Left colon (tissue), 2 donors: ENCODE measurements around the gene ATP6V1G3. TPM values are rescaled to one million over a fixed set of nuclear protein-coding genes. Genes with fewer than 3 reads are reported as not detected.
A peak's percentile ranks its signal among the peaks of the same experiment; 100 is the strongest.
"Not testable (repeated sequence)": the region's sequence is repeated elsewhere in the genome, so short reads cannot be mapped to it uniquely, and the experiment has no call there.

ENCODE experiments used
- ATAC-seq: fragments of 200-7000 bp; cut with Tn5 transposase; one replicate; pipeline ENCODE4 v1.9.1; 2020; ENCODE audit warnings: mild to moderate bottlenecking, moderate library complexity
- DNase-seq, 2 donors: peaks; one replicate each; pipeline ENCODE4 v3.0.0-alpha.2; 2020
- intact Hi-C, 2 donors: fragments of 100-400 bp; cut with DNase I in 1 of 2; cut with micrococcal nuclease in 1 of 2; formaldehyde crosslinking; loops; one replicate each; pipeline versions ENCODE4 v1.11.2 to v1.14.0; 2022; cut with DNase I, micrococcal nuclease
- long read RNA-seq: library from polyadenylated mRNA; unstranded; transcript quantifications from one replicate; pipeline ENCODE4 v2.0.0, GENCODE V29; 2021
- total RNA-seq, 2 donors: library from RNA; stranded (reverse); fragmentation: NEBNext Ultra II Directional; extraction: Animal tissue kit (Norgen Biotek cat#: 25700); gene quantifications; one replicate each; pipeline ENCODE4 v1.2.1, GENCODE V29; 2021
- donor health status: DM: no; HTN: no; CAD: no.
- donor health status: DM: yes; HTN: yes; CAD: no.

ATP6V1G3 gene, protein sequence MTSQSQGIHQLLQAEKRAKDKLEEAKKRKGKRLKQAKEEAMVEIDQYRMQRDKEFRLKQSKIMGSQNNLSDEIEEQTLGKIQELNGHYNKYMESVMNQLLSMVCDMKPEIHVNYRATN
- not detected for total RNA-seq
- long read RNA-seq, result 0 reads

DNA sequence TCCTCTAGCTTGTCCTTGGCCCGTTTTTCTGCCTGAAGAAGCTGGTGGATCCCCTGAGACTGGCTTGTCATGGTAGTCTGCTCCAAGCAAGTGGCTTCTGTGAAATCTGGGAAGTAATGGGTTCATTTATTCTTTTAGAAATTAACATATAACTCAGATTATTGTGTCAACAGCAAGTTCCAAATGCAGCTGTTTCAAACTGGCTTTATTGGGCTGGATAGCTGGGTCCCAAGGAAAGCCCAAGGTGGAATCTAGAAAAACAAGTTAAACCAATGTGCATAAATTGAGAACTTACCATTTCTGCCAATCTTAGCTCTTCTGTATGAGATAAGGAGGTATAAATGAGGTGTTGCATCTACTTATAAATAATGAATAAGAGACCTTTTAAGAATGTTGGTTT is at the start of gene ATP6V1G3:
Gene ATP6V1G3 (minus strand): TSS at position 101 of the 400 bp plus-strand sequence. CDS start 30 bp downstream, at position 71.
- intact Hi-C loops, result no loop called here

DNA sequence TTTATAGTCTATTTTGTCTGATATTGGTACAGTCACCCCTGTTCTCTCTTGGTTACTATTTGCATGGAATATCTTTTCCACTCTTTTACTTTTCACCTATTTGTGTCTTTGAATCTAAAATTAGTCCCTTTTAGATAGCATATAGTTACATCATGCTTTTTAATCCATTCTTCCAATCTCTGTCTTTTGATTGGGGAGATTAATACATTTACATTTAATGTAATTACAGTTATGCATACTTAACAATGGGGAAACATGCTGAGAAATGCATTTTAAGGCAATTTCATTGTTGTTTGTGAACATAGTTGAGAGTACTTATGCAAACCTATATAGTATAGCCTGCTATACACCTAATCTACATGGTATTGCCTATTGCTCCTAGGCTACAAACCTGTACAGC is 48.4 kb upstream of the ATP6V1G3 start:
- ATAC-seq (no peak), DNase-seq (no peak)
- intact Hi-C loops, result no loop called here

More for the DNA sequence above, at the start of gene ATP6V1G3:
- DNase-seq (no peak), ATAC-seq (no peak)

DNA sequence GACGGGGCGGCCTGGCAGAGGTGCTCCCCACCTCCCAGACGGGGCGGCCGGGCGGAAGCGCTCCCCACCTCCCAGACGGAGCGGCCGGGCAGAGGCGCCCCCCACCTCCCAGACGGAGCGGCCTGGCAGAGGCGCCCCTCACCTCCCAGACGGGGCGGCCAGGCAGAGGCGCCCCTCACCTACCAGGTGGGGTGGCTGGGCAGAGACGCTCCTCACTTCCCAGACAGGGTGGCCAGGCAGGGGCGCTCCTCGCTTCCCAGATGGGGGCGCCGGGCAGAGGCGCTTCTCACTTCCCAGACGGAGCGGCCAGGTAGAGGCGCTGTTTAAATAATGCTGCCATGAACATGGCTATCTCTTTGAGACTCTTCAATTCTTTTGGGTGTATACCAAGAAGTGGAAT is 43.7 kb upstream of the ATP6V1G3 start:
- DNase-seq (no peak), ATAC-seq (no peak)
- intact Hi-C loops, result no loop called here

DNA sequence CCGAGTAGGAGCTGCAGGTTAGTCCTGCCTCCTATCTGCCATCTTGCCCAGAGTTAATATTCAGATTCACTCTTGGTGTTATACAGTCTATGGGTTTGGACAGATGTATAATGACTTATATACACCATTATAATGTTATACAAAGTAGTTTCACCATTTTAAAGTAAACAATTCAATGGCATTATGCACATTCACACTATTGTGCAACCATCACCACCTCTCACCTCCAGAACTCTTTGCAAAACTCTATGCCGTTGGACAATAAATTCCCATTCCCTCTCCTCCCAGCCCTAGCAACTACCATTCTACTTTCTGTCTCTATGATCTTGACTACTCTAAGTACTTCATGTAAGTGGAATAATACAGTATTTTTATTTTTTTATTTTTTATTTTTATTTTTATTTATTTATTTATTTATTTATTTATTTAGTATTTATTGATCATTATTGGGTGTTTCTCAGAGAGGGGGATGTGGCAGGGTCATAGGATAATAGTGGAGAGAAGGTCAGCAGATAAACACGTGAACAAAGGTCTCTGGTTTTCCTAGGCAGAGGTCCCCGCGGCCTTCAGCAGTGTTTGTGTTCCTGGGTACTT is 42.8 kb upstream of the ATP6V1G3 start:
- DNase-seq, intact Hi-C loops, ATAC-seq: not testable (repeated sequence)

DNA sequence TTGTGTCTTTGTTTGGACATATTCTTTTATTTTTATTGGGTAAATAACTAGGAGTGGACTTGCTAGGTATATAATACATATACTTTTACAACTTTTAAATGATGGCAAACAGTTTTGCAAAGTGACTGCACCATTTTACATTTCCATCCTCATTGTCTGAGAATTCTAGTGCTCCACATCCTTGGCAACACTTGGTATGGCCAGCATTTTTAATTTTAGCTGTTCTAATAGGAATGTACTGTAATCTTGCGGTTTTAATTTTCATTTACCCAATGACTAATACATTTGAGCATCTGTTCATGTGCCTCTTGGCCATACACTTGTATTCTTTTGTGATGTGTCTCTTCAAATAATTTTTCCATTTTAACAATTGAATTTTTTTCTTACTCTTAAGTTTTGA is 37.0 kb upstream of the ATP6V1G3 start:
- intact Hi-C loops, result no loop called here
- no peak for DNase-seq
- no peak for ATAC-seq

DNA sequence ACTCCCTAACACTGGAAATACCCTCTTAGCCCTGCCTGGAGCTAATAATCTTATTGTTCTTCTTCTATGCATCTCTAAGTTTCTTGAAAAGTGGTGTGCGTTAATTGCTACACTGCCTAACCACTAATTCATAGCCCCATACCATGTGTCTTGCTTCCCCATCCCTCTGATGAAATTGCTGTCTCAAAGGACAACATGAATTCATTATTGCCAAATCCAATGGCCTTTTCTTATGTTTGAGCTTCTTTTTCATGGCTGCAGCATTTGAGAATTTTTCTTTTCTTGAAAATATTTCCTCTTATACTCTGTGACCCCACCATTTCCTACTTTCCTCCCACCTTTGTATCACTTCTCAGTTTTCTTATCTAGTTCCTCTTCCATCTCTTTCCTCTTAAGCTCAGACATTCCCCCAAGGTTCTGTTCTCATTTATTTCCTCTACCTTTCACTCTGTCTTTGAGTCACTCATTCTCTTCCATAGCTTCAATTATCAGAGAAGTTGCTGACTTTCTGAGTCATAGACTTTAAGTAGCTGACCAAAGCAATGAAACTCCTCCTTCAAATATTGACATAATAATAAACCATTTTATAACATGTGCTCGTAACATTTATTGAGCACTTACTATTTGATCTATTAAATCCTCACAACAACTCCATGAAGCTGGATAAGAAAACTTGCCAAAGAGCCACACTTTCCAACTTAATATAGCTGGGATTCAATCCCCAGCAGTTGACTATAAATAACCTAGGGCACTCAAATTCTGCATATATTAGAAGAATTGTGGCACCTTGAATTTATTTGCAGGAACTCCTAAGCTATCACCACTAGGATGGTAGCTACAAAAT is 35.5 kb upstream of the ATP6V1G3 start:
- intact Hi-C loops, result no loop called here
- peak; percentile 28 for ATAC-seq
- no peak for DNase-seq

DNA sequence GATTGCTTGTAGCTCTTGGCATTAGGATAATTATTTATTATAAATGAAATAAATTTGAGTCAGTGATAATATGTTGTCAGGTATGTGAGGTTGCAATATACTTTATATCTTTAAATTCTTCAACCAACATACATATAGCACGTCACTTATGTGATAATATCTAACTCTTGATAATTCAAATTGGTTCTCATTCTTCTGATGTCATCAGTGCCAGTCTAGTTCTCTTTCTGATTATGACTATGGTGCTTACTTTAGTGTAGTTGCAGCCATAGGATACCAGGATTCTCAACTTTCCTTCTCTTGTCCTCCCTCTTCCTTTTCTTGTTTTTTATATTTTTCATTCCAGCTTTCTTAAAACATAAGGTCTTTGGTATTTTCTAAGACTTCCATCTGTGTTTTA is 34.8 kb upstream of the ATP6V1G3 start:
- DNase-seq (no peak), ATAC-seq (no peak)
- intact Hi-C loops, result no loop called here

DNA sequence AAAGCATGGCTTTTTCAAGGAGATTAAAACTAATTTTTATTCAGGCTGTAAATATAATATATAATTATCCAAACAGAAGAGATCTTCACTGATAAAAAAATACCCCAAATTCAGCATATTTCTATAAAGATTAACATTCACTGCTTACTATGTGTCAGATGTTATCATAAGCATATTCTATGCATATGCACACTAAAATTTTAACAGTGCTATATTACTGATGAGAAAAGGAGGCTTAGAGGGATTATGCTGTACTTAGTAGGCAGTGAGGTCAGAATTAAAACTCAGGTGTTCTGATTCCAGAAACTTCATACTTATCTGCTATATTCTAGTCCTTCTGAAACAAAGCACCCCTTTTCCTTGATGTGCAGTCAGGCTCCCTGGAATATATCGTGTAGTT is 33.8 kb upstream of the ATP6V1G3 start:
- DNase-seq, result no peak
- ATAC-seq, result no peak
- intact Hi-C loops, result no loop called here

DNA sequence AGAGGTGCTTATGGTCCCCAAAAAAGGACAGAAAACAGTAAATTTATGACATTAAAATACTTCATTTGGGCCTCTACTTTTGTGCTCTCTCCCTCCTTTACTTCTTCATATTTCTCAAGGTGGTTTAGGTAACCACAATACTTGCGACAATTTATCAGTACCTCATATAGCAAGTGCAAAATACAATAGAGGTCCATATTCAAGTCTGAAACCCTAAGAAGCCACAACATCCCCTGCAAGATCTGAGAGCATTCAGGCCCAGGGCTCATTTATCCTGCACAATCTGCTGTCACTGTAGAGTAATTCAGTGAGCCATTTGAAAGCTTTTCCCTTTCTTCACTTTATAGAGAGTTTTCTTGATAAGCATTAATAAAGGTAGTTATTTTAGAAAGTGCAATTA is 24.2 kb upstream of the ATP6V1G3 start:
- no peak for ATAC-seq
- intact Hi-C loops, result no loop called here
- DNase-seq, result no peak

DNA sequence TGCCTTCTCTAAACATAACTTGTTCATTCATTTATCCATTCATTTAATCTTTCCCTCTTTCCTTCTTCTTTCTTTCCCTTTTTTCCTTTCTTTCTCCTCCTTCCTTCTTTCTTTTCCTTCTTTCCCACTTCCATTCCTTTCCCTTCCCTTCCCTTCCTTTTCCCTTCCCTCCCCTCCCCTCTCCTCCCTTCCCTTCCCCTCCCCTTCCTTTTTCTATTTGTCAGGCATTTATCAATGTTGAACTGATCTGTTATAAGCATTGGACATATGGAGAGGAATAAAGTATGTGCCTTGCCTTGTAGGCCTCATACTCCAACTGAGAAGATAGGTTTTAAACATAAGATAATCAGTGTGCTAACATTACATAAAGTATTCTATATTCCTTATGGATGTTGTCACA is 23.7 kb upstream of the ATP6V1G3 start:
- DNase-seq (no peak), ATAC-seq (no peak)
- intact Hi-C loops, result no loop called here

DNA sequence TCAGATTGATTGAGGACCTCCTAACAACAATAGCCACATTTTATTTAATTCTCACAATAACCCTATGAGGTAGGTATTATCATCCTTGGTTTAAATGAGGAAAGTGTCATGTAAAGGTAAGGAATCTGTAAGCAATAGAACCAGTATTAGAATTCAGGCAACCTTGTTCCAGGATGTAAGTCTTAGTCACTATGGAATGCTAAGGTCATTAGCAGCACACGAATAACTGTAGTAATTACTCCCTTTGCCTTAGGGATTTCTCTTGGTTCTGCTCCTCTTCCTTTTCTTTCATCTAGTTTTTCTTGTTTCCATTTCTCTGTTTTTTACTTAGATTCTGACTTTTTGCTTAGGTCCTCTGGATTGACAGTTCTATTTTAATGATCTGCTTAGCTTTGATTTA is 23.1 kb upstream of the ATP6V1G3 start:
- ATAC-seq (no peak), DNase-seq (no peak)
- intact Hi-C loops, result no loop called here

DNA sequence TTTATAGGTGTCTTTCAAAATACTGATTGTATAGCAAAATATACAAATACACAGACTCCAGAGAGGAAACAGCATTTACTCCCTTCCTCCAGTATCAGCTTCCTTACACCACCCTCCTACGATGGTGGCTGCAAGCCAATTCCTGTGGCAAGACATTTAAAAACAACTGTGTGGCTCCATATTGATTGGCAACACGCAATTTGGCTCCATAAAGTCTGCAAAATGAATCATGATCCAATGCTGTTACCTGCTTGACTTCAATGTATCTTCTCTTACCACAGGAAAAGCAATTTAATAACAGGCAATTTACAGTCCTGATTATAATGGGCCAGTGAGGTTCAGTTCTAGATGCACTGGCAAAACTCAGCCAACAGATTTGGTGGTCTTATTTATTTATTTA is 19.7 kb upstream of the ATP6V1G3 start:
- no peak for ATAC-seq
- intact Hi-C loops, result no loop called here
- DNase-seq, result peak in 1 of 2 donors; percentile 15

DNA sequence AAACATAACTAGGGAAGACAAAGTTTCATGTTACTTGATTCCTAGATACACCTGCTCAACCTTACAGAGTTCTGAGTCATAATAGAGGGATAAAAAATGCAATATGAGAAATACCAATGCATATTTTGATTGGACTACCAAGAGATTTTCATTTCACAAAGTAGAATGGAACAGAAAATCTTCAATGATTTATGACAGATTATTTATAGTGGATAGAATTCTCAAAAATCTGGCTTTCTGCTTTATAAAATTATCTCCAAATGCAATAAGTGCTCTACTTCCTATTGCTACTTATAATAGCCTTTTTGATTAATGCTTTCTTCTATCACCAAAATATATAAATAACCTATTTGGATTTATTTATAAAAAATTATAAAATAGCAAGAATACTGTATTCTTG is 18.9 kb upstream of the ATP6V1G3 start:
- DNase-seq, result no peak
- ATAC-seq, result no peak
- intact Hi-C loops, result no loop called here

DNA sequence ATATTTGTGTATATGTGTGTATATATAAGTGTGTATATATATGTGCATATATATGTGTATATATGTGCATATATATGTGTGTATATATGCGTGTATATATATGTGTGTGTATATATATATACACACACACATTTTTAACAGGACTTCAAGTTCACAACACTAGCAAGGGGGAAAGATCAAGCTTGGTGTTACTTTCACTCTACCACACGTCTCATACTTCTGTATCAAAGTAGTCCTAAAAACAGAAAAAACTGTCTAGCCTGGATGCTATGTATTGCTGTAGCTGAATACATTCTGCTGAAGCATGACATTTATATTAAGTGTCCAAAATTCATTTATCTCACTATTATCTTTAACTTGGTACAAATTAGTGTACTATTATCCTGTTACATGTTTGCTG is 17.9 kb upstream of the ATP6V1G3 start:
- DNase-seq (no peak), ATAC-seq (no peak)
- intact Hi-C loops, result no loop called here

DNA sequence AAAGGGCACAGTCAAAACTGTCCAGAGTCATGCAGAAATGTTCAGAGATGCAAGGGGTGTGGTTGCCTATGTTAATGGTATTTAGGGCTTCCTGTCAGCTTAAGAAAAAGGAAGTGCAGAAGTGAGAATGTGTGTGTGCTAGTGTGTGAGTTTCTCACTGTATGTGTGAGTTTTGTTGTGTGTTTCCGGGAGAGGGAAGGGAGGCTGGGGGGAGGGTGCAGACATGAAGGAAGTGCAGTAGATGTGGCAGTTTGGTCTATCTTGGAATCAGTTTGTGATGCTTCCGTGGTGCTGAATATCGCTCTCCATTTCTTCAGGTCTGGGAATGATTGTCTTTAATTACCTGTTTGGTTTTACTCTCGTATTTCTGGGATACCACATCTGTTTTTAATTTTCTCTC is 16.5 kb upstream of the ATP6V1G3 start:
- intact Hi-C loops, result no loop called here
- DNase-seq (peak; percentile 37 to 47), ATAC-seq (peak; percentile 49)

DNA sequence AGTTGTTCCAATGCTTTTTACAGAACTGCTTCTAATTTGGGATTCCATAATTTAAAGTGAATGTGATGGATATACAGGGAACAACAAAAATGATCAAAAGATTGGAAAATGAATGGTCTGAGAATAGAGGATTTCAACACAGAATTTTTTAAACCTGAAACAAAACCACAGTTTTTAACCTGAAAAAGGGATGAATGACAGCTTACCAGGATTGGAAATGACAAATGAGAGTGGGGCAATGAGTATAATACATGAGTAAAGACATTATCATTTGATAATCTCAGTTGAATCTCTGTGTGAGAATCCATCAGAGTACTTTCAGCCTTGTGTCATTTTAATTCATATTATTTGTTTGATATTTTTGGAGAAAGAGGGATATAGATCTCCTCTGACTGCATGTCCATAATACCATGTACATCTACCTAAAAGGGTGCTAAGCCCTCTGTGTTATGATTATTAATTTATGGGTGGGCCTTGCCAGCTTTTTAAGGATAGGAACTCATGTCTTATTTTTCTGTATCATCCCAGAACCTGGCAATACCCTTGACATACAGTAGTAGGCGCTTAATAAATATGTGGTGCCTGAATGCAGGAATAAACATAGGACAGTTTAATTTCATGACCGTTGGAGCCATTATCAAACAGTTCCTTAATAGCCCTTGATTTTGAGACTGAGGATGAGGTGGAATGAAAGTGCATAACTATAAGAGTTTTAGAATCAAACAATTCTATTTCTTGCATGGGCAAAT is 12.4 kb upstream of the ATP6V1G3 start:
- intact Hi-C loops, result no loop called here
- ATAC-seq (no peak), DNase-seq (no peak)

DNA sequence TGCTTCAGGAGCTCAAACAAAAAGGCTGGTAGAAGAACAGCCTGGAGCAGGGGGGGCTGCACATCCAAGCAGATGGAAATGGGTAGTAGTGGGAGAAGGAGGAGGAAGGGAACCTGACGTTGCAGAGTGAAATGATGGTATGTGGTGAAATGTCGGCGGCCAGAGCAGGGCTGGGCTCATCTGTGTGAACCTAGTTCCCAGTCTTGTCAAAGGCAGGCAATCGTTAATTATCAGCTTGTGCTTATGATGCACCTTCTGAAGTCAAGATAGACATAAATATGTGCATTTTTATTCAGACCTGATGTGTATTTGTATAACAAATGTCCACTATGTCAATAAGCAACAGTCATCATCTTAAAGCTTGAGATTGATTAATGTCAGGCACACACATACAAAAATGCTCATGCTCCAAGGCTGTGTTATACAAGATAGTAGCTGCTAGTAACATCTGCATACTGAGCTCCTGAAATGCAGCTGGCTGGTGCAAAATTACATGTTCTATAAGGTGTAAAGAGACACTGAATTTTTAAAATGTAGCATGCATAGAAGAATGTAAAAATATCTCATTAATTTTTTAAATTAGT is 10.6 kb upstream of the ATP6V1G3 start:
- ATAC-seq (no peak), DNase-seq (no peak)
- intact Hi-C loops, result no loop called here

DNA sequence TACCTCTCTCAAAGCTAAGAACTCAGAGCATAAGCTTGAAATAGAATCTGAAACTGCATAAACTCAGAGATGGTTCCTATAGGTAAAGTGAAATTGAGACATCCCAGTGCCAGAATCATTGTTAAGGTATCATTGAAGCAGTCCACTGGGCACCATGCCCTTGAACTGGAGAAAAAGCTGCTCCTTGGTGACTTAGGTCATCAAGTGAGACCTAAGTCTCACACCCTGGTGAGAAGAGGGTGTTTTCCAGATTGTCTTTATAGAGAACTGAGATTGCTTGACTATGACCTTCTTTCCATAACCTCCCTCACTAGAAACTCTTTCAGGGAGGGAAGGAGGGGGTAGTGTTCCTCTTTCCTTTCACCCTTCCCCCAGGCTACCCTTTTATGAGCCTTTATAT is 9.4 kb upstream of the ATP6V1G3 start:
- DNase-seq (no peak), ATAC-seq (no peak)
- intact Hi-C loops, result no loop called here

DNA sequence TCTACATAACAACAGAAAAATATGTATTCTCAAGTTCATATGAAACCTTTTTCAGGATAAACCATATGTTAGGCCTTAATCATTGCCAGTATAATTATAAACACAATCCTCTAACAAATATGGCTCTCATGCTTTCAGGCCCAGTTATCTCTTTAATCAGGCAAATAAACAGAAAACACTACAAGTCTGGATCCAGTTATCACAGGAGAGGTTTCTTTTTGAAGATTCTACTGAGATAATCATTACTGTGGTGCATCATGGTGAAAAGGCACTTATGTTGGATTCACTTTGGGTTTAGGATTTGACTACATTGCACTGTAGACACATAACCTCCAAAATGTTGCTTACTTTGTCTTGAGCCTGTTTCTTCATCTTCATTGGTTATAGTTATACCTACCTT is 8.4 kb upstream of the ATP6V1G3 start:
- no peak for DNase-seq
- intact Hi-C loops, result no loop called here

More for the DNA sequence above, 8.4 kb upstream of the ATP6V1G3 start:
- ATAC-seq, result no peak
